ENCODE data around the gene CGREF1. TPM values are rescaled to one million over a fixed set of nuclear protein-coding genes. Genes with fewer than 3 reads are reported as not detected.

Gene CGREF1
- total RNA-seq, 1 experiment from 2014 or later: 4.0 TPM

DNA sequence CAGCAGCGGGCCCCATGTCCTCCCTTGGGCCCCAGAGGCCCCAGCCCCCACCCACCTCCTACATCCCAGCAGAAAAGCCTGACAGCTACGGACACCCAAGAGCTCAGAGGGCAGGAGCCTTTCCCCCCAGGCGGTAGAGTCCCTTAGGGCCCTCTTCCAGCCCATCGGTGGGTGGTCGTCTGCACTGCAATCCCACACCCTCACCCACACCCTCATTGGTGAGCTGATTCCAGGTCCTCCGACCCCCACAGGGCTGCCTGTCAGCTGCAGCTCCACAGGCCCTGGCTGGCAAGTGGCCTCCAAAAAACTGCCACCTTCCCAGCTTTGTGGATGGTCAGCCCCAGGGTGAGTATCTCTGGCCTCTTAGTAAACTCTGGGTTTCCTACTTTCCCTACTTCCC, 40.3 kb upstream of the CGREF1 start:
- Histone ChIP-seq H3K9me2 (ENCODE audit: insufficient read depth) (no peaks in the 10 kb centered on the region), H3K79me2 (ENCODE audit: insufficient read depth, low read length) (no peaks in the 10 kb centered on the region), H4K20me1 (ENCODE audit: insufficient read depth) (no peaks in the 10 kb centered on the region), H3K4me3 (replicated peaks in 1 of 2; ENCODE audit: low read depth in 1 of 2, low read length in 2 of 2) (no peak overlapping the region), H3K27me3 (ENCODE audit: insufficient read depth, low read length) (no peaks in the 10 kb centered on the region), H3K27ac (ENCODE audit: low read depth, low read length) (no peak overlapping the region), H3K9ac (ENCODE audit: low read length) (no peak overlapping the region), H3K36me3 (ENCODE audit: control insufficient read depth in 1 of 2, insufficient read depth in 2 of 2, low read length in 2 of 2) (no peaks in the 10 kb centered on the region), H3K9me3 (ENCODE audit: control insufficient read depth in 1 of 2, insufficient read depth in 1 of 2, low read depth in 1 of 2, low read length in 2 of 2) (no peaks in the 10 kb centered on the region), H3K4me1 (ENCODE audit: control insufficient read depth in 1 of 2, insufficient read depth in 2 of 2, low read length in 2 of 2) (0 out of 4 replicates have a peak, but pooled peaks cover 0 to 3% of the 10 kb centered on the region in 2 experiments), H3K4me2 (ENCODE audit: low read length) (no peak overlapping the region), H2AFZ (ENCODE audit: low read depth, low read length, poor library complexity, severe bottlenecking) (no peak overlapping the region)
- ChIA-PET CTCF (interaction anchor here (1.9 kb wide), 1 partner anchor 10 kb away, joined by 7 read pairs; no protein-coding TSS in a partner anchor), RAD21 (ENCODE audit: low non-redundant PET in 1 of 2, low total read pairs in 2 of 2, uncharacterized antibody in 2 of 2, unreplicated experiment in 2 of 2) (interaction anchor here in 1 of 2 experiments (0.7 kb wide), 1 partner anchor 8 kb away, joined by 6 read pairs; no protein-coding TSS in a partner anchor), POLR2A (no interaction called here)
- BruUV-seq (replicated peaks): no TSS peak
- ATAC-seq (no peak), DNase-seq (ENCODE audit: low read depth, low spot score) (no peak)
- intact Hi-C loops (cut with micrococcal nuclease): no loop called here
- TF ChIP-seq ZFX (IDR thresholded peaks at IDR 0.05) (no peak), EZH2 (IDR thresholded peaks at IDR 0.05) (no peak), SRF (IDR thresholded peaks at IDR 0.05; ENCODE audit: low read depth) (no peak), SIN3A (IDR thresholded peaks at IDR 0.05; ENCODE audit: low read depth) (no peak), CEBPB (IDR thresholded peaks at IDR 0.05; ENCODE audit: low read depth) (no peak), POLR2AphosphoS5 (IDR thresholded peaks at IDR 0.05; ENCODE audit: low read depth, low read length) (no peak), ELF1 (IDR thresholded peaks at IDR 0.05; ENCODE audit: borderline replicate concordance, low read depth) (no peak), POLR2A (IDR thresholded peaks at IDR 0.05; ENCODE audit: borderline replicate concordance, extremely low read depth, insufficient read depth, insufficient read length) (no peak), EZH2phosphoT487 (IDR thresholded peaks at IDR 0.05; ENCODE audit: borderline replicate concordance) (no peak), SP1 (IDR thresholded peaks at IDR 0.05; ENCODE audit: low read depth) (no peak), RAD21 (IDR thresholded peaks at IDR 0.05; ENCODE audit: low read depth) (no peak), CBX3 (IDR thresholded peaks at IDR 0.05; ENCODE audit: low read depth) (no peak), ATF3 (IDR thresholded peaks at IDR 0.05) (no peak)
- TF ChIP-seq, protein P1, sequence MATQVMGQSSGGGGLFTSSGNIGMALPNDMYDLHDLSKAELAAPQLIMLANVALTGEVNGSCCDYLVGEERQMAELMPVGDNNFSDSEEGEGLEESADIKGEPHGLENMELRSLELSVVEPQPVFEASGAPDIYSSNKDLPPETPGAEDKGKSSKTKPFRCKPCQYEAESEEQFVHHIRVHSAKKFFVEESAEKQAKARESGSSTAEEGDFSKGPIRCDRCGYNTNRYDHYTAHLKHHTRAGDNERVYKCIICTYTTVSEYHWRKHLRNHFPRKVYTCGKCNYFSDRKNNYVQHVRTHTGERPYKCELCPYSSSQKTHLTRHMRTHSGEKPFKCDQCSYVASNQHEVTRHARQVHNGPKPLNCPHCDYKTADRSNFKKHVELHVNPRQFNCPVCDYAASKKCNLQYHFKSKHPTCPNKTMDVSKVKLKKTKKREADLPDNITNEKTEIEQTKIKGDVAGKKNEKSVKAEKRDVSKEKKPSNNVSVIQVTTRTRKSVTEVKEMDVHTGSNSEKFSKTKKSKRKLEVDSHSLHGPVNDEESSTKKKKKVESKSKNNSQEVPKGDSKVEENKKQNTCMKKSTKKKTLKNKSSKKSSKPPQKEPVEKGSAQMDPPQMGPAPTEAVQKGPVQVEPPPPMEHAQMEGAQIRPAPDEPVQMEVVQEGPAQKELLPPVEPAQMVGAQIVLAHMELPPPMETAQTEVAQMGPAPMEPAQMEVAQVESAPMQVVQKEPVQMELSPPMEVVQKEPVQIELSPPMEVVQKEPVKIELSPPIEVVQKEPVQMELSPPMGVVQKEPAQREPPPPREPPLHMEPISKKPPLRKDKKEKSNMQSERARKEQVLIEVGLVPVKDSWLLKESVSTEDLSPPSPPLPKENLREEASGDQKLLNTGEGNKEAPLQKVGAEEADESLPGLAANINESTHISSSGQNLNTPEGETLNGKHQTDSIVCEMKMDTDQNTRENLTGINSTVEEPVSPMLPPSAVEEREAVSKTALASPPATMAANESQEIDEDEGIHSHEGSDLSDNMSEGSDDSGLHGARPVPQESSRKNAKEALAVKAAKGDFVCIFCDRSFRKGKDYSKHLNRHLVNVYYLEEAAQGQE (IDR thresholded peaks at IDR 0.05; ENCODE audit: low read depth): no peak

All from HCT116 (cell line).